GM12873 (cell line): ENCODE data around the gene VPS37B.

Experiments used
- TF ChIP-seq, protein P1 (sequence below): IDR thresholded peaks from 2 replicates; pipeline ENCODE4 v1.5.1; 2012; ENCODE audit warnings: low read depth, mild to moderate bottlenecking, moderate library complexity, low read length, control low read depth; ENCODE audit not compliant: insufficient read depth; ENCODE audit errors: missing control alignments

The VPS37B gene

DNA sequence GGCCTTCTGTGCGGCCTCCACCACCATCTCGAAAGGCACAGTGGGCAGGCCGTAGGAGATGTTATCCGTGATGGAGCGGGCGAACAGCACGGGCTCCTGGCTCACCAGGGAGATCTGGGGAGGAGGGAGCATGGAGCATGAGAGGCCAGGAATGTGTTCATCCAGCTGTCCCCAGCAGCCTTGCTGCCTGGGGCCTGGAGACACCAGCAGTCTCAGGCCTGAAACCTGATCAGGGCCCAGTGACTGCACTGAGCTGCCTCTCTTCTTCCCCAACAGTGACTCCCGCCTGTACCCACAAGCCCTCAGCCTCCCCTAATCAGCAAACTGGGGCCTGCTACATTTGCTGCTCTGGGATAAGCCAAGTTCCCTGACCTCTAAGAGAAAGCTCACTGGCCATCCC, 39.4 kb upstream of the VPS37B start:
- TF ChIP-seq, protein P1, sequence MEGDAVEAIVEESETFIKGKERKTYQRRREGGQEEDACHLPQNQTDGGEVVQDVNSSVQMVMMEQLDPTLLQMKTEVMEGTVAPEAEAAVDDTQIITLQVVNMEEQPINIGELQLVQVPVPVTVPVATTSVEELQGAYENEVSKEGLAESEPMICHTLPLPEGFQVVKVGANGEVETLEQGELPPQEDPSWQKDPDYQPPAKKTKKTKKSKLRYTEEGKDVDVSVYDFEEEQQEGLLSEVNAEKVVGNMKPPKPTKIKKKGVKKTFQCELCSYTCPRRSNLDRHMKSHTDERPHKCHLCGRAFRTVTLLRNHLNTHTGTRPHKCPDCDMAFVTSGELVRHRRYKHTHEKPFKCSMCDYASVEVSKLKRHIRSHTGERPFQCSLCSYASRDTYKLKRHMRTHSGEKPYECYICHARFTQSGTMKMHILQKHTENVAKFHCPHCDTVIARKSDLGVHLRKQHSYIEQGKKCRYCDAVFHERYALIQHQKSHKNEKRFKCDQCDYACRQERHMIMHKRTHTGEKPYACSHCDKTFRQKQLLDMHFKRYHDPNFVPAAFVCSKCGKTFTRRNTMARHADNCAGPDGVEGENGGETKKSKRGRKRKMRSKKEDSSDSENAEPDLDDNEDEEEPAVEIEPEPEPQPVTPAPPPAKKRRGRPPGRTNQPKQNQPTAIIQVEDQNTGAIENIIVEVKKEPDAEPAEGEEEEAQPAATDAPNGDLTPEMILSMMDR: no peak

DNA sequence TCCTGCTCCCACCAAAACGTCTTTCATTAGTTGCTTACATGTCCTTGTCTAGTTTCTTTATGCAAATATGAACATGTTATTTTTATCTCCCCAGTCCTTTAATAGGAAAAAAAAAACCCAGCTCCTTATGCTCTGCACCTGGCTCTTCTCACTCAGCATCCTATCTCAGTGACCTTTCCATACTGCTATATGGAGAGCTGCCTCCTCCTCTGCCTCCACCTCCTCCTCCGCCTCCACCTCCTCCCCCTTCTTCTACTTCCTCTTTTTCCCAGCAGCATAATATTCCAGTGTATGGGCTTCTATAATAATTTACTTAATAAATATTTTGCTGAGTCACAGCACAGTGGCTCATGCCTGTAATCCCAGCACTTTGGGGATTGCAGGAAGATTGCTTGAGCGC, 38.8 kb upstream of the VPS37B start:
- TF ChIP-seq, protein P1: no peak

- TF ChIP-seq, protein P1: no peak
Observed at GRCh38 chr12:122932207-122932606, 36.3 kb upstream of the VPS37B start.

- TF ChIP-seq, protein P1: no peak
Observed at GRCh38 chr12:122929812-122930211, 33.9 kb upstream of the VPS37B start.

DNA sequence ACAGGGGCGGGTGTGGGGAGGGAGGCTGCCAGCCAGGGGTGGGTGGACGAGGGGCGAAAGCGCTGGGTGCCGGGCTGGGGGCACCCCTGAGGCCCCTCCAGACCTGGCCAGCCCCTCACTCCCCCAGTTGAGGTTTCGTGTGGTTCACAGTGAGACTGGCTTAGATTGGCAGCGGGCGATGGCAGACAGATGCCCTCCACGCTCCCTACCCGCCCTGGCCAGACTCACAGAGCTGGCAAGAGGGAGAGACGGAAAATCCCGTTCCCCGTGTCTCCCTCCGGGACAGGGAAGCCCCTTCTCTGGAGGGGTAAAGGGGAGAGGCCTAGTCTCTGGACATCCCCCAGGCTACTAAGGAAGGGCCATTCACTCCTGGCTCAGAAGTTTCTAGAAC, 33.2 kb upstream of the VPS37B start:
- TF ChIP-seq, protein P1: no peak

- TF ChIP-seq, protein P1: no peak
Observed at GRCh38 chr12:122928404-122929147, 32.7 kb upstream of the VPS37B start.

DNA sequence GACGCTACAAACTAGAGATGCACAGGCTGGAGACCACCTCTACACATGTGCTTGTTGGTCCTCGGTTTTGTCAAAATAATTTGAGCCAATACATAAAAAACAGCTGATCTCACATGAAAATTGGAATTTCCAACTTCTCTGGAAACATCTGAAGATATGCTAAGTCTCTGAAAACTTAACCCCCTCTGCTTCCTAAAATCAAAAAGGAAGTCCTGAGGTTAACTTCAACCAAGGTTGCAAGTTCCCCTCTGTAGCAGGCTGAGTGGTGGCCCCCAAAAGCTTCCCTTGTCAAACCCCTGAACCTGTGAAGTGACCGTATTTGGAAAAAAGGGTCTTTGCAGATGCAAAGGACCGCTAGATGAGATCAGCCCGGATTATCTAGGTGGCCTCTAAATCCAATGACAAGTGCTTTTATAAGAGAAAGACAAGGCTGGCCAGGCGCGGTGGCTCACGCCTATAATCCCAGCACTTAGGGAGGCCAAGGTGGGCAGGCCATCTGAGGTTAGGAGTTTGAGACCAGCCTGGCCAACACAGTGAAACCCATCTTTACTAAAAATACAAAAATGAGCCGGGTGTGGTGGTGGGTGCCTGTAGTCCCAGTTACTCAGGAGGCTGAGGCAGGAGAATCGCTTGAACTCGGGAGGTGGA, 32.0 kb upstream of the VPS37B start:
- TF ChIP-seq, protein P1: no peak
